Liver (tissue), 3 donors: ENCODE measurements around the gene GDF11.

Source experiments
- EGR1 ChIP-seq, 2 donors: IDR thresholded peaks; 2 replicates each; pipeline ENCODE4 v1.6.1; 2016 to 2018; ENCODE audit warnings: antibody characterized with exemption in 2 of 2, low read depth in 2 of 2
- FOXA1 ChIP-seq: IDR thresholded peaks from 2 replicates; pipeline ENCODE4 v1.6.1; 2016; ENCODE audit warnings: antibody characterized with exemption
- FOXA2 ChIP-seq: IDR thresholded peaks from 2 replicates; pipeline ENCODE4 v1.6.1; 2016; ENCODE audit warnings: antibody characterized with exemption
- HNF4A ChIP-seq, 2 donors: conservative IDR thresholded peaks; 2 replicates each; pipeline ENCODE4 v1.6.1; 2016; ENCODE audit warnings: antibody characterized with exemption in 2 of 2, mild to moderate bottlenecking in 2 of 2
- JUND ChIP-seq, 2 donors: IDR thresholded peaks; 2 replicates each; pipeline ENCODE4 v1.6.1; 2016; ENCODE audit warnings: antibody characterized with exemption in 2 of 2
- SP1 ChIP-seq: IDR thresholded peaks from 2 replicates; pipeline ENCODE4 v1.6.1; 2018; ENCODE audit warnings: antibody characterized with exemption, mild to moderate bottlenecking
- TAF1 ChIP-seq: conservative IDR thresholded peaks from 2 replicates; pipeline ENCODE4 v1.6.1; 2016; ENCODE audit warnings: antibody characterized with exemption, mild to moderate bottlenecking
- YY1 ChIP-seq: IDR thresholded peaks from 2 replicates; pipeline ENCODE4 v1.6.1; 2016; ENCODE audit warnings: antibody characterized with exemption, mild to moderate bottlenecking
- TF ChIP-seq, protein P1 (sequence below): fragments of 150-350 bp; IDR thresholded peaks from 2 replicates; pipeline ENCODE4 v1.5.1; 2017; ENCODE audit warnings: improper control_type of control experiment, low read depth, low read length; ENCODE audit not compliant: missing input control
- TF ChIP-seq, protein P2 (sequence below): IDR thresholded peaks from 2 replicates; pipeline ENCODE4 v1.6.1; 2016; ENCODE audit warnings: antibody characterized with exemption, mild to moderate bottlenecking
- TF ChIP-seq, protein P3 (sequence below): IDR thresholded peaks from 2 replicates; pipeline ENCODE4 v1.6.1; 2016; ENCODE audit warnings: antibody characterized with exemption
- donor health status: healthy.
- donor health status: healthy.

DNA sequence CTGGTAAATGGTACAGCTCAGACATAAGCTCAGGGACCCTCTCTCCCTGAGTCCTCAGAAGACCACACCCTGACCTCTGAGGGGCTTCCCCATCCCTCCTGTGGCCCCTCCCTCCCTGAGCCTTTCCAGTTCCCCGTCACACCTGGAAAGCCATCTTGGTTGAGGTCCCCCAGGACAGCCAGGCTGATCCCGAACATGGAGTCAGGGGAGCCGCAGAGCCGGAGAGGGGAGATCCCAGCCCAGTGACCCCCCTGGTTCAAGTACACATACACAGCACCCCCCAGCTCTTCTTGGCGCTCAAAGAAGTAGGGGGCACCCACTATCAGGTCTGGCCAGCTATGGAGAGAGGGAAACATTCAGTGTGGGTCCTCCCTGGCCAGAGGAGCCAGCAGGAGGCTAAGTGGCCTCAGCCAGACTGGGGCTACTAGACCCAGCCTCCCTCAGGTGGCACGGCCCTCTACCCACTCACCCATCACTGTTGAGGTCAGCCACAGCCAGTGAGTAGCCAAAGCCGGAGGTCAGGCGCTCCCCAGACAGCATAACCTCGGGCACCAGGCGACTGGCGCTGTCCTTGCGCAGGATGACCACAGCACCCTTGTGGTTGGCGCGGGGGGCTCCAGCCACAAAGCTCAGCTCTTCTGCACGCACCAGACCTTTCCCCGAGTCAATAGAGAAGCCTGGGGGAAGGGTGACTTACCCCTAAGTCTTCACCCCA, 44.5 kb upstream of the GDF11 start:
- TF ChIP-seq, protein P1, sequence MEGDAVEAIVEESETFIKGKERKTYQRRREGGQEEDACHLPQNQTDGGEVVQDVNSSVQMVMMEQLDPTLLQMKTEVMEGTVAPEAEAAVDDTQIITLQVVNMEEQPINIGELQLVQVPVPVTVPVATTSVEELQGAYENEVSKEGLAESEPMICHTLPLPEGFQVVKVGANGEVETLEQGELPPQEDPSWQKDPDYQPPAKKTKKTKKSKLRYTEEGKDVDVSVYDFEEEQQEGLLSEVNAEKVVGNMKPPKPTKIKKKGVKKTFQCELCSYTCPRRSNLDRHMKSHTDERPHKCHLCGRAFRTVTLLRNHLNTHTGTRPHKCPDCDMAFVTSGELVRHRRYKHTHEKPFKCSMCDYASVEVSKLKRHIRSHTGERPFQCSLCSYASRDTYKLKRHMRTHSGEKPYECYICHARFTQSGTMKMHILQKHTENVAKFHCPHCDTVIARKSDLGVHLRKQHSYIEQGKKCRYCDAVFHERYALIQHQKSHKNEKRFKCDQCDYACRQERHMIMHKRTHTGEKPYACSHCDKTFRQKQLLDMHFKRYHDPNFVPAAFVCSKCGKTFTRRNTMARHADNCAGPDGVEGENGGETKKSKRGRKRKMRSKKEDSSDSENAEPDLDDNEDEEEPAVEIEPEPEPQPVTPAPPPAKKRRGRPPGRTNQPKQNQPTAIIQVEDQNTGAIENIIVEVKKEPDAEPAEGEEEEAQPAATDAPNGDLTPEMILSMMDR: no peak
- TF ChIP-seq JUND (IDR thresholded peaks at IDR 0.05) (no peak), SP1 (no peak), EGR1 (IDR thresholded peaks at IDR 0.05; ENCODE audit: low read depth in 2 of 2) (no peak), FOXA2 (no peak), FOXA1 (no peak), TAF1 (no peak), YY1 (no peak), HNF4A (conservative IDR thresholded peaks at IDR 0.05) (no peak)
- TF ChIP-seq, protein P2, sequence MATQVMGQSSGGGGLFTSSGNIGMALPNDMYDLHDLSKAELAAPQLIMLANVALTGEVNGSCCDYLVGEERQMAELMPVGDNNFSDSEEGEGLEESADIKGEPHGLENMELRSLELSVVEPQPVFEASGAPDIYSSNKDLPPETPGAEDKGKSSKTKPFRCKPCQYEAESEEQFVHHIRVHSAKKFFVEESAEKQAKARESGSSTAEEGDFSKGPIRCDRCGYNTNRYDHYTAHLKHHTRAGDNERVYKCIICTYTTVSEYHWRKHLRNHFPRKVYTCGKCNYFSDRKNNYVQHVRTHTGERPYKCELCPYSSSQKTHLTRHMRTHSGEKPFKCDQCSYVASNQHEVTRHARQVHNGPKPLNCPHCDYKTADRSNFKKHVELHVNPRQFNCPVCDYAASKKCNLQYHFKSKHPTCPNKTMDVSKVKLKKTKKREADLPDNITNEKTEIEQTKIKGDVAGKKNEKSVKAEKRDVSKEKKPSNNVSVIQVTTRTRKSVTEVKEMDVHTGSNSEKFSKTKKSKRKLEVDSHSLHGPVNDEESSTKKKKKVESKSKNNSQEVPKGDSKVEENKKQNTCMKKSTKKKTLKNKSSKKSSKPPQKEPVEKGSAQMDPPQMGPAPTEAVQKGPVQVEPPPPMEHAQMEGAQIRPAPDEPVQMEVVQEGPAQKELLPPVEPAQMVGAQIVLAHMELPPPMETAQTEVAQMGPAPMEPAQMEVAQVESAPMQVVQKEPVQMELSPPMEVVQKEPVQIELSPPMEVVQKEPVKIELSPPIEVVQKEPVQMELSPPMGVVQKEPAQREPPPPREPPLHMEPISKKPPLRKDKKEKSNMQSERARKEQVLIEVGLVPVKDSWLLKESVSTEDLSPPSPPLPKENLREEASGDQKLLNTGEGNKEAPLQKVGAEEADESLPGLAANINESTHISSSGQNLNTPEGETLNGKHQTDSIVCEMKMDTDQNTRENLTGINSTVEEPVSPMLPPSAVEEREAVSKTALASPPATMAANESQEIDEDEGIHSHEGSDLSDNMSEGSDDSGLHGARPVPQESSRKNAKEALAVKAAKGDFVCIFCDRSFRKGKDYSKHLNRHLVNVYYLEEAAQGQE: no peak
- TF ChIP-seq, protein P3, sequence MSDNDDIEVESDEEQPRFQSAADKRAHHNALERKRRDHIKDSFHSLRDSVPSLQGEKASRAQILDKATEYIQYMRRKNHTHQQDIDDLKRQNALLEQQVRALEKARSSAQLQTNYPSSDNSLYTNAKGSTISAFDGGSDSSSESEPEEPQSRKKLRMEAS: no peak
